Measurements from ENCODE around the gene TEX48.

The TEX48 gene

GRCh38 chr9:114662081-114662989 is 19.7 kb downstream of the TEX48 start:
- peak; percentile 60 for DNase-seq

- DNase-seq: no peak
Observed at GRCh38 chr9:114657705-114658104, 24.3 kb downstream of the TEX48 start, which contains the start of gene TEX53. TEX53 (minus strand) TSS chr9:114657805; CDS start chr9:114657774, 31 bp downstream.

GRCh38 chr9:114656301-114656700 is 25.7 kb downstream of the TEX48 start:
- no peak for DNase-seq

- DNase-seq: no peak
Observed at GRCh38 chr9:114655689-114656088, 26.3 kb downstream of the TEX48 start.

- peak; percentile 71 for DNase-seq
Observed at GRCh38 chr9:114653556-114654159, 28.3 kb downstream of the TEX48 start.

GRCh38 chr9:114652776-114653555 is 29.0 kb downstream of the TEX48 start:
- no peak for DNase-seq

GRCh38 chr9:114643896-114644295 is 38.1 kb downstream of the TEX48 start:
- DNase-seq: no peak

GRCh38 chr9:114643001-114643400 is 39.0 kb downstream of the TEX48 start:
- DNase-seq: no peak

- no peak for DNase-seq
Observed at GRCh38 chr9:114641967-114642366, 40.0 kb downstream of the TEX48 start.

- DNase-seq: no peak
Observed at GRCh38 chr9:114638404-114638803, 43.6 kb downstream of the TEX48 start.

GRCh38 chr9:114634387-114634786 is 47.6 kb downstream of the TEX48 start:
- no peak for DNase-seq

GRCh38 chr9:114633438-114634089 is 48.4 kb downstream of the TEX48 start:
- DNase-seq: no peak

- DNase-seq: no peak
Observed at GRCh38 chr9:114631166-114631565, 50.8 kb downstream of the TEX48 start.

GRCh38 chr9:114629563-114630090 is 52.4 kb downstream of the TEX48 start:
- no peak for DNase-seq

GRCh38 chr9:114627553-114627952 is 54.4 kb downstream of the TEX48 start:
- DNase-seq: no peak

GRCh38 chr9:114626415-114627020 is 55.5 kb downstream of the TEX48 start:
- no peak for DNase-seq

- DNase-seq: no peak
Observed at GRCh38 chr9:114624677-114625076, 57.3 kb downstream of the TEX48 start.

GRCh38 chr9:114621975-114622609 is 59.9 kb downstream of the TEX48 start:
- DNase-seq: no peak

- DNase-seq: no peak
Observed at GRCh38 chr9:114621561-114621960, 60.4 kb downstream of the TEX48 start.

GRCh38 chr9:114619191-114619761 is 62.7 kb downstream of the TEX48 start:
- no peak for DNase-seq

Data from stimulated activated CD4-positive, alpha-beta T cell treated with anti-CD3 and anti-CD28 coated beads, Interleukin-4, amount 100 ng/mL, for 1 hour (primary cell).